Tibial artery (tissue), 4 donors: Measurements from ENCODE around the gene SNX9.

ENCODE experiments used
- DNase-seq, 2 donors: peaks; one replicate each; pipeline ENCODE4 v3.0.0-alpha.2; 2019
- H3K27ac ChIP-seq, 2 donors: fragments of 200-600 bp; sonication (generic) in 1 of 2; 1 replicate in 1 of 2; 2 replicates in 1 of 2; pipeline ENCODE4 v1.5.1; 2018 to 2019; ENCODE audit warnings: mild to moderate bottlenecking in 1 of 2
- H3K27me3 ChIP-seq, 2 donors: fragments of 200-600 bp; sonication (generic) in 1 of 2; one replicate each; pipeline versions ENCODE4 v1.5.1 to v1.6.0; 2016 to 2019
- H3K36me3 ChIP-seq, 3 donors: fragments of 200-600 bp; sonication (generic) in 2 of 3; one replicate each; pipeline ENCODE4 v1.5.1; 2016 to 2019; ENCODE audit warnings: mild to moderate bottlenecking in 2 of 3
- H3K4me1 ChIP-seq, 4 donors: fragments of 200-600 bp; sonication (generic) in 2 of 4; 1 replicate in 3 of 4; 2 replicates in 1 of 4; pipeline ENCODE4 v1.5.1; 2016 to 2019
- H3K4me3 ChIP-seq, 2 donors: fragments of 200-600 bp; sonication (generic) in 1 of 2; 1 replicate in 1 of 2; 2 replicates in 1 of 2; pipeline ENCODE4 v1.5.1; 2018 to 2019; ENCODE audit warnings: mild to moderate bottlenecking in 2 of 2
- H3K9me3 ChIP-seq, 3 donors: fragments of 200-600 bp; sonication (generic) in 1 of 3; one replicate each; pipeline ENCODE4 v1.5.1; 2016 to 2019
- CTCF ChIP-seq, 2 experiments: fragments of 200-600 bp in 1 of 2; fragments of 450-650 bp in 1 of 2; IDR thresholded peaks; one replicate each; pipeline ENCODE4 v1.5.1; 2017 to 2019; ENCODE audit warnings: antibody characterized with exemption in 2 of 2, mild to moderate bottlenecking in 1 of 2, moderate library complexity in 1 of 2
- intact Hi-C: fragments of 100-400 bp; cut with DNase I; formaldehyde crosslinking; loops from one replicate; pipeline ENCODE4 v1.15.0; 2023; ENCODE audit warnings: low total_unique reads

SNX9 gene

GRCh38 chr6:157994125-157994795 is 171.2 kb downstream of the SNX9 start:
- H3K27ac ChIP-seq, result no peak overlapping the region
- peaks cover 0 to 43% (median 20%) of the 10 kb centered on the region in 4 donors for H3K4me1 ChIP-seq
- H3K4me3 ChIP-seq, result no peak overlapping the region
- intact Hi-C loops, result no loop called here
- DNase-seq, result peak in 1 of 2 donors; percentile 61
- H3K9me3 ChIP-seq, result no peaks in the 10 kb centered on the region
- H3K27me3 ChIP-seq, result no peaks in the 10 kb centered on the region
- no peak for TF ChIP-seq CTCF (IDR thresholded peaks at IDR 0.05)
- no peaks in the 10 kb centered on the region for H3K36me3 ChIP-seq
